HUES64 (cell line): ENCODE measurements around the gene CIAO2A.
"Not testable (repeated sequence)": the region's sequence is repeated elsewhere in the genome, so short reads cannot be mapped to it uniquely, and the experiment has no call there.

ENCODE experiments used
- H3K27ac ChIP-seq: 2 replicates; pipeline ENCODE4 v1.7.0; 2013; ENCODE audit warnings: low read depth, low read length, inconsistent platforms
- H3K27me3 ChIP-seq: 2 replicates; pipeline ENCODE4 v1.6.1; 2013; ENCODE audit warnings: mild to moderate bottlenecking, low read length; ENCODE audit not compliant: insufficient read depth
- H3K36me3 ChIP-seq: 2 replicates; pipeline ENCODE4 v1.6.1; 2013; ENCODE audit warnings: mild to moderate bottlenecking, low read length; ENCODE audit not compliant: insufficient read depth
- H3K4me1 ChIP-seq: 2 replicates; pipeline ENCODE4 v1.6.1; 2013; ENCODE audit warnings: mild to moderate bottlenecking, low read length, moderate library complexity; ENCODE audit not compliant: insufficient read depth
- H3K4me3 ChIP-seq: 2 replicates; pipeline ENCODE4 v1.5.1; 2013; ENCODE audit warnings: mild to moderate bottlenecking, low read length, moderate library complexity
- H3K9ac ChIP-seq: 2 replicates; pipeline ENCODE4 v1.6.1; 2013; ENCODE audit warnings: mild to moderate bottlenecking, low read depth, low read length
- H3K9me3 ChIP-seq: 2 replicates; pipeline ENCODE4 v1.6.1; 2013; ENCODE audit warnings: low read depth, low read length; ENCODE audit not compliant: insufficient read depth
- WGBS: fragments of 150-250, 120-280 bp; methylation state at CpG from one replicate; pipeline ENCODE4 v1.1.7; 2013; ENCODE audit warnings: missing lambda C conversion rate; 5-methylcytosine and 5-hydroxymethylcytosine counted together

Gene CIAO2A

GRCh38 chr15:64092864-64093626 lies 593 bp downstream of the CIAO2A start:
- WGBS: 7% methylated on average over 22 of the region's 22 CpGs
- Histone ChIP-seq H3K9ac (peak overlapping the region; percentile 84), H3K36me3 (peaks cover 10% of the 10 kb centered on the region), H3K9me3 (peaks cover under 1% of the 10 kb centered on the region; the same call in 1 of the 2 replicates), H3K27me3 (no peaks in the 10 kb centered on the region), H3K27ac (peak overlapping the region; percentile 70), H3K4me3 (peak overlapping the region; percentile 85), H3K4me1 (peaks cover 23% of the 10 kb centered on the region; the same call in 1 of the 2 replicates)

- H3K4me3 ChIP-seq: peak overlapping the region; percentile 85
- H3K9me3 ChIP-seq: peaks cover 4% of the 10 kb centered on the region; the same call in 1 of the 2 replicates
- peaks cover 18% of the 10 kb centered on the region for H3K36me3 ChIP-seq
- no peak overlapping the region for H3K27ac ChIP-seq
- peaks cover 18% of the 10 kb centered on the region; the same call in 1 of the 2 replicates for H3K4me1 ChIP-seq
- H3K9ac ChIP-seq: peak overlapping the region; percentile 84; the same call in 1 of the 2 replicates
- no peaks in the 10 kb centered on the region for H3K27me3 ChIP-seq
Measured at GRCh38 chr15:64092075-64092820, 1.4 kb downstream of the CIAO2A start.

- Histone ChIP-seq H3K4me3 (no peak overlapping the region), H3K27ac (no peak overlapping the region), H3K9ac (no peak overlapping the region), H3K4me1 (peaks cover 15% of the 10 kb centered on the region; the same call in 1 of the 2 replicates), H3K27me3 (no peaks in the 10 kb centered on the region), H3K36me3 (peaks cover 20% of the 10 kb centered on the region), H3K9me3 (peaks cover 4% of the 10 kb centered on the region; the same call in 1 of the 2 replicates)
- 95% methylated on average over 3 of the region's 3 CpGs for WGBS
Measured at GRCh38 chr15:64090527-64090926, 3.1 kb downstream of the CIAO2A start.

GRCh38 chr15:64089543-64090280 lies 3.9 kb downstream of the CIAO2A start:
- Histone ChIP-seq H3K27ac (no peak overlapping the region), H3K4me1 (peaks cover 9% of the 10 kb centered on the region; the same call in 1 of the 2 replicates), H3K9me3 (peaks cover 4% of the 10 kb centered on the region; the same call in 1 of the 2 replicates), H3K36me3 (peaks cover 25% of the 10 kb centered on the region), H3K9ac (no peak overlapping the region), H3K4me3 (no peak overlapping the region), H3K27me3 (no peaks in the 10 kb centered on the region)
- WGBS: 97% methylated on average over 12 of the region's 12 CpGs

GRCh38 chr15:64082757-64083156 lies 10.9 kb downstream of the CIAO2A start:
- Histone ChIP-seq H3K27me3 (no peaks in the 10 kb centered on the region), H3K9ac (no peak overlapping the region), H3K4me1 (no peaks in the 10 kb centered on the region), H3K4me3 (no peak overlapping the region), H3K27ac (no peak overlapping the region), H3K9me3 (peaks cover under 1% of the 10 kb centered on the region; the same call in 1 of the 2 replicates), H3K36me3 (peaks cover 42% of the 10 kb centered on the region)
- 98% methylated on average over 2 of the region's 3 CpGs for WGBS

- H3K4me1 ChIP-seq, H3K27me3 ChIP-seq, H3K27ac ChIP-seq, H3K9me3 ChIP-seq, H3K9ac ChIP-seq, H3K4me3 ChIP-seq: not testable (repeated sequence)
- 98% methylated on average over 2 of the region's 2 CpGs for WGBS
- H3K36me3 ChIP-seq: peaks cover 38% of the 10 kb centered on the region
Measured at GRCh38 chr15:64073496-64073895, 20.1 kb downstream of the CIAO2A start.

- no peak overlapping the region for H3K4me3 ChIP-seq
- 94% methylated on average over 2 of the region's 2 CpGs for WGBS
- H3K27me3 ChIP-seq: no peaks in the 10 kb centered on the region
- H3K27ac ChIP-seq: no peak overlapping the region
- H3K9ac ChIP-seq: no peak overlapping the region
- H3K9me3 ChIP-seq: no peaks in the 10 kb centered on the region
- peaks cover 37% of the 10 kb centered on the region for H3K36me3 ChIP-seq
- no peaks in the 10 kb centered on the region for H3K4me1 ChIP-seq
Measured at GRCh38 chr15:64072812-64073211, 20.8 kb downstream of the CIAO2A start.

GRCh38 chr15:64071931-64072765 lies 21.5 kb downstream of the CIAO2A start:
- no peak overlapping the region for H3K27ac ChIP-seq
- no peaks in the 10 kb centered on the region for H3K4me1 ChIP-seq
- 86% methylated on average over 3 of the region's 4 CpGs for WGBS
- H3K27me3 ChIP-seq: no peaks in the 10 kb centered on the region
- no peak overlapping the region for H3K9ac ChIP-seq
- H3K9me3 ChIP-seq: no peaks in the 10 kb centered on the region
- H3K36me3 ChIP-seq: peaks cover 33% of the 10 kb centered on the region
- H3K4me3 ChIP-seq: no peak overlapping the region

- WGBS: 94% methylated on average over 7 of the region's 8 CpGs
- peaks cover 31% of the 10 kb centered on the region for H3K36me3 ChIP-seq
Measured at GRCh38 chr15:64070965-64071851, 22.4 kb downstream of the CIAO2A start.

GRCh38 chr15:64070106-64070505 lies 23.5 kb downstream of the CIAO2A start:
- Histone ChIP-seq H3K36me3 (peaks cover 27% of the 10 kb centered on the region), H3K27me3 (no peaks in the 10 kb centered on the region), H3K27ac (no peak overlapping the region), H3K4me1 (no peaks in the 10 kb centered on the region), H3K9ac (no peak overlapping the region), H3K4me3 (no peak overlapping the region), H3K9me3 (no peaks in the 10 kb centered on the region)
- WGBS: 94% methylated on average over 3 of the region's 3 CpGs

More at GRCh38 chr15:64070965-64071851, 22.4 kb downstream of the CIAO2A start:
- H3K9me3 ChIP-seq: no peaks in the 10 kb centered on the region
- H3K4me1 ChIP-seq: no peaks in the 10 kb centered on the region
- H3K27ac ChIP-seq: no peak overlapping the region
- no peak overlapping the region for H3K9ac ChIP-seq
- no peaks in the 10 kb centered on the region for H3K27me3 ChIP-seq
- H3K4me3 ChIP-seq: no peak overlapping the region
